NCI-H2081 treated with DMSO at 0.1 percent for 48 hours (cell line): Measurements from ENCODE around the gene DAPK1.

Source experiments
- DNase-seq: peaks from one replicate; lab custom pipeline; 2025; lab: John Stamatoyannopoulos, UW

Gene DAPK1

DNA sequence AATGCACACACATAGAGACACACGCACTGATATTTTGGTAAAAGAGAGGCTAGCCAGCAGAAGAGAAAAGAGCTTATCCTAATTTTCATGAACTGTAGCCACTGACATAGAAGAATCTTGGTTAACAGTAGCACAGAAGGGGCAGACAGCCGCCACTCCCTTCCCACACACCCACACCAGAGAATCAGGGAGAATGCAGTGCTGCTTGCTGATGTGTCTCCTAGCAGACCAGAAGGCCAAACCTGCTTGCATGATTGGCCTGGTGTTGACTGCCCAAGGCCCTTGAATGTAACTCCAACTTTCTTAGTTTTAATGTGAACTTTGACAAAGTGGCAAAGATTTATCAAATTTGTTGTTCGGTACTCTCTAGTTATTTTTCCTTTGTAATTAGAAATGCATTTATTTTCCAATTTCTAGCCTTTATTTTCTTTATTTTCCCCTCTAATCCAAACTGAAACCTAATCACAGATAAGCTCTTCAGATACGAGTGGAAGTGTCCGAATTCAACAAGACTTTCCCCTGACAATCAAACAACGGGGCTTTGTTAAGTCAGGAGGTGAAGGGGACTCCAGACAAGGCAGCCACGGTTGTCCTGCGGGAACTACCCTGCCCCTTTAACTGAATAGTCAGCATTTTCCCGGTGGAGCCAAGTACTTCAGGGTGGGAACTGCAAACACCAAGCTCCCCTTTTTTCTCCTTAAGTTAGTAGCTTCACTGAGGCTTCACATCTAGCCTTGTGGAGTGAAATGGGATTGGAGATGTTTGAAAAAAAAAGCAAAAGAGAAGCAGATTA is 146.3 kb downstream of the DAPK1 start:
- DNase-seq, result no peak

DNA sequence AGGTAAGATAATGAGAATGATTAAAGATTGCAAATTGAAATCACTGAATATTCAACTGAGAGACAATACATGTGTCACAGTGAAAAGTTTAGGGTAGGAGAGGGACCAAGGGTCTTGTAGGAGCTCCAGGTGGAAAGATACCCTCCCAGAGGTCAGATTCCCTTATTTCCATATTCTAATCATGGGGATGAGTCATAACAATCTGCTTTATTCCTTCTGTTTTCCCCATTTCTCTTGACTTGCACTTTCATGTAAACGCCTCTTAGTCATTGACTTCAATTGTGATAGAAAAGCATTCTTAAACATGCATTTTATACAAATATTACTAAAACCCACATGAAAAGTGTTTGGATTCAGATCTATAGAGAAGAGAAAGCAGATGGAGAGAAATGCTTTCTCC is 147.0 kb downstream of the DAPK1 start:
- DNase-seq, result no peak

DNA sequence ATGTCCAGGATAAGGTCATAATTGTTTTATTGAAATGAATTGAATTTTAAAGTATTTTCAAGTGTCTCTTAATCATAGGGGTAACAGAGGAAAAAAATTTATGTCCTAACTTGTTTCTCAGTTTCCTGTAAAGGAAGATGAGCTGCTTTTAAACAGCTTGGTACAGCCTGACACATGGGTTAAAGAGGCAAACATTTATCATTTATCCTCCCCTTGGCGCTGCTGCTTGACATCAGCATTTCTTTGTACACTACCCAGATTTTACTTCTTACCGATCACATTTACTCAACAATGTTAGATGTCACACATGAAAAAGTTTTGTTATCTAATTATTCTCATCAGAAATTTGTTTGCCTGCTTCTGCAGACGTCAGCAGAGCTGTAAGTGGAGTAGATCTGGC is 148.9 kb downstream of the DAPK1 start:
- no peak for DNase-seq

DNA sequence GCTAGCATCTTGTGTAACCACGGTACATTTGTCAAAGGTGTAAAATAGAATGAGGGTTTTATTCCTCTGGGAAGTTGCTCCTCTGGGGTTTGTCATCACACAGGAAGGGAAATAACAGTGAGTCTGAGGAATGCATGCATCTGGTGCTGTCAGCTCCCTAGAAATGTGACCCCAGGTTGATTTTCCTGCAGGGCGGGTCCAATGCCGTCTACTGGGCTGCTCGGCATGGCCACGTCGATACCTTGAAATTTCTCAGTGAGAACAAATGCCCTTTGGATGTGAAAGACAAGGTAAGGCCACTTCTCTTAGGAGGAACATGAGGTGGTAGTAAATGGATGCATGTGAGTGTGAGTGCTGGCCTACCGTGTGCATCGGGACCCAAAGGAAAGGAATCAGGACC is 149.4 kb downstream of the DAPK1 start:
- DNase-seq, result no peak

DNA sequence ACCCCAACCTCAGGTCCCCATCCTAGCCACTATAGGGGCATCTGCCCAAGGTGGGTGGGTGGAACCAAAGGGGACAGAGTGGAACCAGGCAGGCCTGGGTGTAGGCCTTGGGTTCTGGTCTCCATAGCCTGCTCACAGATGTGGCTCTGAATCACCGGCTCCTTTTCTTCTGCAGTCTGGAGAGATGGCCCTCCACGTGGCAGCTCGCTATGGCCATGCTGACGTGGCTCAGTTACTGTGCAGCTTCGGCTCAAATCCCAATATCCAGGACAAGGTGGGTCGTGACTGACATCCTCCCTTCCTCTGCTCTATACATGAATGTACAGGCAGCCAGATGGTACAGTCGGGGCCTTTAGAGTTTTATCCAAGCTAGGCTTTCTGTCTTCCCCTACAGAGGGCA is 150.9 kb downstream of the DAPK1 start:
- DNase-seq, result no peak

DNA sequence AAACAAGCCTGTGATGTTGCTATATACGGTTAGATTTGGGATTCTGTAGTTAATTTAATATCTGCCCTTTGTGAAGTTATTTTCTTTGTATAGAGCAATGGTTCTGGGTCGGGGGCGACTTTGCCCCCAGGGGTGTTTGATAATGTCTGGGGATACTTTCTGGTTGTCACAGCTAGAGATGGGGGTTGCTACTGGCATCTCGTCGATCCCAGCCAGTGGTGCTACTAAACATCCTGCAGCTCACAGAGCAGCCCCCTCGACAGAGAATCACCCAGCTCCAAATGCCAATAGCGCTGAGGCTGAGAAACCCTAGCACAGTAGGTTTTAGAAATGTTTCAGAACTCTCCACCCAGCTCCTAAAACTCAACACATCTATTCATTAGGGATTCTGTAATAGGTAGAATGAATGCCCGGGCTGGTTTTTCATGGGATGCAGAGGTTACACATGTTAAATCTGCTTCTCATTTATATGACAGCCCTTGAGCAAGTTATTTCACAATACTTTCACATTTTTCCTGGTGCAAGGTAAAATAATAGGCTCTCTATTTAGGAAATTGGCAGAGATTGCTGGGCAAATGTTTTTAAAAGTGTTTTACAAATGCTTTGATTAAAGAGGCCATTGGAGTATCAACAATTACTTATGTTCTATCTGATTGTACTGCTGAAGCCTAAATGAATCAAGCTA is 153.1 kb downstream of the DAPK1 start:
- DNase-seq, result no peak

DNA sequence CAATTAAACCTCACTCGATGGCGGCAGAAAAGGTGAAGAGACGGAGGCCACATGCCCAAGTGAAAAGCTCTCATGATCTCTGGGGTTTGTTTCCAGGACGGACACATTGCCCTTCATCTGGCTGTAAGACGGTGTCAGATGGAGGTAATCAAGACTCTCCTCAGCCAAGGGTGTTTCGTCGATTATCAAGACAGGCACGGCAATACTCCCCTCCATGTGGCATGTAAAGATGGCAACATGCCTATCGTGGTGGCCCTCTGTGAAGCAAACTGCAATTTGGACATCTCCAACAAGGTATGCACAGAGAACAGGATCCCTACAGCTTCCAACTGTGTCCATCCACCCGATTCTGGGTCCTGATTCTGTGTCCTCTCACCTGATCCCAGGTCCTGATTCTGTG is 153.8 kb downstream of the DAPK1 start:
- no peak for DNase-seq

DNA sequence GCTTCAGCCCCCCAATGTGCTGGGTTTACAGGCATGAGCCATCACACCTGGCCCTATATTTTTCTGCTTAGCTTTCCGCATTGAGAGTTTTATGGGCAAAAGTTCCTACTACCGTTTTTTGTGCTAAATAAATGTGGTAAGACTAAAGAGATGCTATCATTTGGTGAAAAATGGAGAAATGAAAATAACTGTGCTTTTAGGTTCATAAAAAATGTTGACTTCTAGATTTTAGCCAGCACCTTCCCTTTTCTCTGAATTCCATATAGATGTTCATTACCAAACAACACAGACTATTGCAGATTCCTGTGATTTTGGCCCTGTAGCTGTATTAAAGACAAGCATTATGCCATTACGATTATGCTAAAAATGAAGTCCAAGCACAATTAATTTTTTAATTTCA is 156.3 kb downstream of the DAPK1 start:
- no peak for DNase-seq

DNA sequence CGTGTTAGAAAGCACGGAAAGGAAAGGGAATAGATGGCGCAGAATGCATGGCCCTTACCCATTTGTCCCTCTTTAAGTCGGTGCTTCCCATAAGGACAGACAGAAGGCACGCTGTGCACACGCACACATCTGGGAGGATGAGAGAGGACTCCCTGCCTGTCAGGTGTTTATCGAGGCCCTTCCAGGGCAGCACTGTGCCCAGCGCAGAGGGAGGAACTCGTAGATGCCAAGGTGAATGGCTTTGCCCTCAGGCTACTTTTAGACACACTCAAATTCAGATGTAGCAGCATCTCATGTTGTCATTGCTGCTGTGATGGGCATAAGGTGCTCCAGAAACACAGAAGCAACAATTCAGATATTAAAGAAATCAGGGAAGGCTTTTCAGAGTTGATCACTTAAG is 158.1 kb downstream of the DAPK1 start:
- no peak for DNase-seq

DNA sequence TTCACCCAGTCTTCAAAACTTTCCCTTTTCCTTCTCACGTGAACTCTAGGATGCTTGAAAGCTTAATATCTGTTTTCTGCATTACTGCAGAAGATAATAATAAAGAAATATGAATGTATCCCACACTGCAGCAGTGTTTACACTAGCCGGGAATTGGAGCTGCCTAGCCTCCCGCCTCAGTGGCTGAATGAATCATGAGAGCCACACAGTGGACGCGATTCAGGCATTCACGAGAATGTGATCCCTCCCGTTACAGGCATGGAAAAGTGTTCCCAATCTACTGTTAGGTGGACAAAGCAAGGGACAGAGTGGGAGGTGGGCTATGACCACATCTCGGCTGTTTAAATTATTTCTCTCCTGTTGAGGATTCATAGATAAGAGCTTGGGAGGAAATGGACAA is 158.8 kb downstream of the DAPK1 start:
- no peak for DNase-seq

DNA sequence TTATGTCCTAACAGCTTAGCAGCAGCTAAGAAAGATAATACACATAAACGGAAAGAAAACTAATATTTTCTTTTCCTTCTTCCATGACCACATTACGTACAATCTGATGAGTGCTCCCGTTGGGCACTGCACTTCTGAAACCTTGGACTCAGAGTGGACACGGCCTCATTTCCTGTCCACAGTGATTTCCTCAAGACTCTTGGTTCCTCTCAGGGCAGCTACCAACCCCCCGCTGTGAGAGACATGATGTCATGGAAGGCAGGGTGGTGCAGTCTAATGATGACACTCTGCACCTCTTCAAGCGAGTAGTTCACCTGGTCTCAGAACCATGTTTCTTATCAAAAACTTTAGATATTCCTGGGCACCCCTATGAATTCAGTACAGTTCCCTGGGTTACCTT is 159.5 kb downstream of the DAPK1 start:
- no peak for DNase-seq

DNA sequence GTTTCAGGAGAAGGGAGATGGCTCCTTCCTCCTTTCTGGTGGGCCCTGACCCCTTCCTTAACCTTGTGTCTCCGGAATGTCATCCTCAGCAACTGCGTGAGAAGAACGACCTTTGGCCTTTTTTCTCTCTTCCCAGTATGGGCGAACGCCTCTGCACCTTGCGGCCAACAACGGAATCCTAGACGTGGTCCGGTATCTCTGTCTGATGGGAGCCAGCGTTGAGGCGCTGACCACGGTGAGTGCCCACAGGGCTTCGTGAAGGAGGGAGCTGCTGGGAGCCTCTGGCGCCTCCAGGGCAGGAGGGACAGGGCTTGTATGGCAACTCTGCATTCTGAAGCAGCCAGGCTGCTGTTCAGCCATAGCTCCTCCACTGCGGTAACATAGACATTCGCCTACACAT is 160.2 kb downstream of the DAPK1 start:
- no peak for DNase-seq

DNA sequence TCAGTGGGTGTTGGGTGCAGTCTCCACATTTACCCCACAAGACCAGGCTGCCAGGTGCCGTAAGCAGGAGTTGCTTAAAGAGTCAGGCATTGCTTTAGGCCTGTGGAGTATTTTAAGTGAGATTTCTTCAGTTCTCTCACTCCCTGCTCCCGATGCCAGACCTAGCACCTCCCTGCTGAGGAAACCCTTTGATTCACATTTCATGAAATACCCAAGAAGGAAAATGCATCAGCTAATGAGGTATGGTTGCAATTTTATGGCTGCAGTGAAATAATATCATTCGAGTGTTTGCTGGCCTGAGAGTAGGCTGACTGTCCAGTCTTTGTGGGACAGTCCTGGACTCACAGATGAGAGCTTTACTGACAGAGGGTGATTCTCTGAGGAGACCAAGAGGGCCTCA is 160.8 kb downstream of the DAPK1 start:
- no peak for DNase-seq

DNA sequence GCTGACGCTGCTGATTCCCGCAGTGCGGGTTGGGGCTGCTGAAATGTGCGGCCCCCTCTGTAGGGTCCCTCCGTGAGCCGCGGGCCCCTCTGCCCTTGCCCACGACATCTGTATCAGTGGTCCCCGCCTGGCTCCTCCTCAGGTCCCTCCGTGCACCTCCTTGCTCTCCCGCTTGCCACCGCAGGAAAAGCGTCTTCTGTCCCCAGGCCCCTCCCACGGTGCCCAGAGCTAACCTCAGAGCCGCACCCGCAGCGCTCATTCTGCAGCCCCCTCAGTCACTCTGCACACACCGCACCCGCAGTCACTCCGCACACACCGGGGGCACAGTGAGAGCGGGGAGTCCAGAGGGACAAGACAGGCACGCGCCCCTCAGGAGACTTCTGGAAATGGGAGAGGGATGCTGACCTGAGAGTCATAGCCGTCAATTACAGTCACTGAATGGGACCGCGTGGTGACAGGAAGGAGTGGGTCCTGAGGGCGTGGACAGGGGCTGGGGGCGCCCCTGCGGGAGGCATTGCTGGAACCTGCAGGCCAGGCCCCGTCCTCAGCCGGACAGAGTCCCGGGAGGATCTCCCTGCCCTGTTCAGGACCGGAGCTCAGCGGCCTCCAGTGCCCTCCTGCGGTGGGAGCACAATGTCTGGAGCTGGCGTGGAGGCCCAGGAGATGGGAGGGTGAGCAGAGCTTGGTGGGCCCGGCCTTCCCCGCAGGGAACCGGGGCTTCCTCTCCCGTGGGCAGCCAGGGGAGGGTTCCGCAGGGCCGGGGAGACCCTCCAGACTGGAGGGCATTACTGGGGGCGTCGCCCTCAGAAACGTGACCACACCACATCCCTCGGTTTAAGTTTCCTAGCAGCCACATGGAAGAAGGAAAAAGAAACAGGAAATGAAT is 162.1 kb downstream of the DAPK1 start:
- DNase-seq, result no peak

DNA sequence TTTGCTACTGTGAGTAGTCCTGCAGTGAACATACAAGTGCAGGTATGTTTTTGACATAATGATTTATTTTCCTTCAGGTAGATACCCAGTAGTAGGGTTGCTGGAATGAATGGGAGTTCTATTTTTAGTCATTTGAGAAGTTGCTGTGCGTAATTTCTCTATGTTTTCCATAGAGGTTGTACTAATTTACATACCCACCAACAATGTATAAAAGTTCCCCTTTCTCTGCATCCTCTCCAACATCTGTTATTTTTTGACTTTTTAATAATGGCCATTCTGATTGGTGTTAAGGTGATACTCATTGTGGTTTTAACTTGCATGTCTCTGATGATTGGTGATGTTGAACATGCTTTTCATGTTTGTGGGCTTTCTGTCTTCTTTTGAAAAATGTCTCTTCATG is 163.6 kb downstream of the DAPK1 start:
- no peak for DNase-seq

DNA sequence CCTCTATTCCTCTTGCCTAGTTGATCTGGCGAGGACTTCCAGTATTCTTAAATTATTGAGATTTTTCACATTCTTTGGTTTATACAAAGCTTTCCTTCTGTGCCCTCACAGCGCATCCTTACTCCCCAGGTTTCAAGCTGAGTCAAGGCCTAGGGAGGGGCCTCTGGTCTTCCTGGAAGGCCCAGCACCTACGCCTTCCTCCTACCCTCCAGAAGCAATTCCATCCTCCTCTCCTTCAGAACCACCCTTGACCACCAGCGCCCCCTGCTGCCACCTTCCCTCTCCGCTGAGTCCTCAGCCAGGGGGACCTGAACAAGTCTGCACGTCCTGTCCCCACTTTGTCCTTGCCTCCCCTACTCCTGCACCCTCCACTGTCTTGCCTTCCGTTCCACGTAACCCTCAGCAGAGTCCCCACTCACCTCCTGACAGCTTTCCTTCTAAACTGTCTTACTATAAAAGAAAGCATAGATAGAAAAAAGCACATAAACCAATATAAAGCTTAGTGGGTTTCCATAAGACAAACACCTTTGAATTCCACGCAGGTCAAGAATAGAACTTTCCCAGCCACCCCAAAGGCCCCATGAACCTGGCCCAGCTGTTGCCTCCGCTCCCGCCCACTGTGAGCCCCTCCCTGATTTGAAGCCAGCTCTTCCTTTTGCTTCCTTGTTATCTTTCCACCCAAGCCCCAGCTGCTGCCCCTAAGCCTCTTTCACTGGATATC is 165.3 kb downstream of the DAPK1 start:
- no peak for DNase-seq

DNA sequence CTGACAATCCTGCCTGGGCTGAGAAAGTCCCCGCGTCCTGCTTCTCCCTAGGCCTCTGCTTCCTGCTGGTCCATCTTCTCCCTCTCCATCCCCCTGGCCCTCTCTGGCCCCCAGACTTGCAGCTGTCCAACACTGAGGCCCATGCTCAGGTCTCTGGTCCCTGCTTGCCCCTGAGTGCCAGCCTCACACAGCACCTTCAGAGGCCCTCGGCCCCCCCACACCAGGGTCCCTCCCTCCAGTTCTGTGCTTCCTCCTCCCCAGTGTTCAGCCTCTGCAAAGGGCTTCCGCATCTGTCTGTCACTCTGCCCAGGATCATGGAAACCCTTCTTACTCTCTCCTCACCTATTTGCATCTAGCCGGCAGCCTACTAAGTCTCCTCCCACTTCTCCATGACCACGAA is 165.9 kb downstream of the DAPK1 start:
- no peak for DNase-seq

DNA sequence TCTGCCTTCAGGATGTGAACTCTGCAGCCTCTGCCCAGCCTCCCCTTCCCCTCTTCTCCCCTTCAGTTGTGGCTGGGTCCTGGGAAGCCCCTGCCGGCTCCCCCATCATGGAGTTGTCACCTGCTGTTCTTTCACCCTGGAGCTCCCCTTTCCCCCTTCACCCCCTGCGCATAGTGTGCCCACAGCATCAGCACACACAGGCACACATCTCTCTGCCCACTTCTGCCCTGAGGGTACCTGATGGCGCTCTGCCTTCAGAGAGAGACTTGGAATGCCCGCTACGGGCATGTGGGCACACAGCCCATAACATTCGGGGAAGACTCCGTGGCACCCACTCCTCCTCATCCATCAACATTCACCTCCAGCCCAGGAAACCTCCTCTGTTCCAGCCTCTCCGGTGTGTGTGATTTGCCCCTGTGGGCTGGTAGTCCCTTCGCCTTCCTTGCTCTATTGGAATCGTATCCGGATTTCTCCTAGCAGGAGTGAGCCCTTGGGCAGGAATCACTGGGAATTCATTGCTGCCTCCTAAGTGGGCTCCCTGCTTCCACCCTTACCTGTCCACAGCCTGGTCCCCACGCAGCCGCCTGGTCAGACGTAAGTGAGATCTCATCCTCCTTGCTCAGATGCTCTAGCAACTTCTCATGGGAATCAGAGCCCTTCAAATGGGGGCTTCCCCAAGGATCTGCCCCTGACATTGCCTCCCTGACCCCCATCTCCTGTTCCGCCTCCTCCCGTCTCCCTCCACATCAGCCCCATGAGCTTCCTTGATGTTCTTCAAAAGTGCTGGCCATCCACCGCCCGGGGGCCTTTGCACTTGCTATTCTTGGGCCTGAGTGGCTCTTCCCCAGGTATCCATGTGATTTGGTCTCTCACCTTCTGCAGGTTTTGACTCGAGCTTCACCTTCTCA is 166.7 kb downstream of the DAPK1 start:
- DNase-seq, result no peak

DNA sequence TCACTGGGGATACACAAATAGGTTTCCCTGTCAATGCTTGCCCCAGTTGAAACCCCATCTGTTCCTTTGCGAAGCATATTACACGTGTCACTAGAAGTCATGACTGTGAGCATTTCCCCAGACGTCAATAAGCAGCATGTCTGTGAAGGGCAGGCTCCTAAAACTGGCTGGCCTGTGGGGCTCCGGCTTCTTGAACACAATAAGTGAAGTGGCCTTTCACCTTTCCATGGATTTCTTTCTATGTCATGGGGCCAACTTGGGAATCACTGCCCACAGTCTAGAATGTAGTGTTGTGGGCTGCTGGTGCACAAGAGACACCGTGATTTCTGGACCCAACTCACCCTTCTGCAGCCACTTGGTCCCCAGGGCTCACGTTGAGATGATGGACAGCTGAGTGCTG is 167.8 kb downstream of the DAPK1 start:
- DNase-seq, result no peak

DNA sequence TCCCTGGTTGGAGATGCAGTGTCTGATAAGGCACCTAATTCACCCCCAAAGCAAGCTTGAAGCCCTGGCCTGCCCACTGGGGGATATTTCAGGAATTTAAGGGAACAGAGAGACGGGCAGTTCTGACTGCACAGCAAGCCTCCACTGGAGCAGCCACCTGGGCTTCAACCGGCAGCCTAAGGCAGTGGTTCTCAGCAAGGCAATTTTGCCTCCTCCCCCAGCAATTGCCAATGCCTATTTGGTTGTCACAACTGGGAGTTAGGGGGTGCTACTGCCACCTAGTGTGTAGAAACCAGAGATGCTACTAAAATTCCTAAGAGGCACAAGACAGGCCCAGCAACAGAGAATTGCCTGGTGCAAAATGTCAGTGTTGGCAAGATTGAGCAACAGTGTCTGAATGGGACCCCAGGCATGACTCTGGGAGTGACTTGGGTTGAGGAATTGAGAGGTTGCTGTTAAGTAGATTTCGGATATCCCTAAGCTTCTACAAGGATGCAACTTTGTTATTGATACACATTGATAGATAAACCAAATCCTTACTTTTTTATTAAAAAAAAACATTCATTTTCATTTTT is 169.6 kb downstream of the DAPK1 start:
- no peak for DNase-seq

DNA sequence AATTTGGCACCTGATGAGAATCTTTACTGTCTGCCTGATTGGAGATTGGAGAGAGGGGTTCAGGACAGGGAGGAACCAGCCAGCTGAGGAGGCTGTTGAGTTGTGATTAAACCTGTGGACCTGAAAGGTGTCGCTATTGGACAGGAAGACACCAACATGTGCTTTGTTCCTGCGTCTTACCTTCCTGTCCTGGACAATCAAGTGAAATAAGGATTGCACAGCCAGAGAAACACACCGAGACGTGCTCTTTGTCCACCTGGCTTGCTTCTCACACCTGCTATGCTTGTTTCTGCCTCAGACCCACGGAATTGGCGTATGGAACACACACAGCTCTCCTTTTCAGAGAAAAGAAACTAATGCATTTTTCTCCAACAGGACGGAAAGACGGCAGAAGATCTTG is 170.6 kb downstream of the DAPK1 start:
- no peak for DNase-seq
